HepG2 (cell line): ENCODE data around the gene SPECC1L. TPM values are rescaled to one million over a fixed set of nuclear protein-coding genes. Genes with fewer than 3 reads are reported as not detected.
A peak's percentile ranks its signal among the peaks of the same experiment; 100 is the strongest.

ENCODE experiments used
- ATAC-seq: fragments of 200-7000 bp; cut with Tn5 transposase; 3 replicates; pipeline ENCODE4 v1.9.1; 2020; ENCODE audit warnings: mild to moderate bottlenecking, moderate library complexity
- BruUV-seq: library from RNA; stranded (reverse); fragments of 400-500 nt; replicated peaks from 2 replicates; lab custom pipeline; 2021; lab: Mats Ljungman, UMichigan
- CTCF ChIA-PET: fragments of 300-600 bp; formaldehyde crosslinking; extraction: SDS; loops from one replicate; lab custom pipeline; 2021; ENCODE audit warnings: low total read pairs, inconsistent platforms, low intra/inter-chr PET ratio; lab: Yijun Ruan, JAX
- POLR2A ChIA-PET: fragments of 350-600 bp; sonication (Branson Sonifier 250); formaldehyde crosslinking; loops from one replicate; lab custom pipeline; 2020; ENCODE audit warnings: antibody characterized with exemption, inconsistent platforms; lab: Yijun Ruan, JAX
- DNase-seq: peaks from one replicate; pipeline ENCODE4 v3.0.0-alpha.2; 2015; ENCODE audit warnings: low spot score
- FAIRE-seq: peaks from 3 replicates; lab custom pipeline; 2011; peaks lifted over from hg19 to GRCh38; lab: Jason Lieb, UNC
- H2AFZ ChIP-seq: one replicate; pipeline ENCODE4 v1.6.1; 2011; ENCODE audit warnings: low read length, inconsistent platforms
- H3K27ac ChIP-seq: fragments of 300-600 bp; 3 replicates; pipeline ENCODE4 v1.8.0; 2011; ENCODE audit warnings: mixed run types, mild to moderate bottlenecking, mixed read lengths, low read length, inconsistent platforms; ENCODE audit not compliant: insufficient read depth; ENCODE audit errors: extremely low read length
- H3K27me3 ChIP-seq, 2 experiments: fragments of 200-600 bp in 1 of 2; 2 replicates in 1 of 2; 3 replicates in 1 of 2; pipeline versions ENCODE4 v1.6.0 to v1.8.0; 2011; ENCODE audit warnings: low read length in 2 of 2, mild to moderate bottlenecking in 2 of 2, moderate library complexity in 2 of 2, inconsistent platforms in 1 of 2; ENCODE audit not compliant: insufficient read depth in 2 of 2, control insufficient read depth in 1 of 2
- H3K36me3 ChIP-seq, 2 experiments: fragments of 200-600 bp in 1 of 2; replicated peaks in 1 of 2; 2 replicates in 1 of 2; 3 replicates in 1 of 2; pipeline versions ENCODE4 v1.5.1 to v1.8.0; 2011; ENCODE audit warnings: low read length in 2 of 2, inconsistent platforms in 1 of 2; ENCODE audit not compliant: insufficient read depth in 2 of 2, control insufficient read depth in 1 of 2
- H3K4me1 ChIP-seq: 2 replicates; pipeline ENCODE4 v1.5.1; 2012; ENCODE audit warnings: low read length, inconsistent platforms; ENCODE audit not compliant: insufficient read depth
- H3K4me2 ChIP-seq: 2 replicates; pipeline ENCODE4 v1.6.0; 2011; ENCODE audit warnings: low read depth, low read length, inconsistent platforms
- H3K4me3 ChIP-seq, 3 experiments: fragments of 200-600 bp in 1 of 3; sonication (generic), shearing (Covaris generic) in 1 of 3; replicated peaks in 1 of 3; 2 replicates each; pipeline ENCODE4 v1.5.1; 2011 to 2016; ENCODE audit warnings: low read length in 3 of 3, inconsistent platforms in 2 of 3, low read depth in 2 of 3, mild to moderate bottlenecking in 2 of 3, control low read depth in 1 of 3, mixed read lengths in 1 of 3; ENCODE audit not compliant: insufficient read depth in 1 of 3
- H3K79me2 ChIP-seq: one replicate; pipeline ENCODE4 v1.6.1; 2011; ENCODE audit warnings: low read length, inconsistent platforms; ENCODE audit not compliant: insufficient read depth
- H3K9ac ChIP-seq: 2 replicates; pipeline ENCODE4 v1.6.0; 2011; ENCODE audit warnings: mild to moderate bottlenecking, low read depth, low read length, inconsistent platforms; ENCODE audit not compliant: insufficient read depth
- H3K9me3 ChIP-seq: 2 replicates; pipeline ENCODE4 v1.5.1; 2012; ENCODE audit warnings: mild to moderate bottlenecking, low read length
- H4K20me1 ChIP-seq: 2 replicates; pipeline ENCODE4 v1.6.0; 2011; ENCODE audit warnings: inconsistent platforms, mild to moderate bottlenecking, low read length, moderate library complexity; ENCODE audit not compliant: insufficient read depth
- CERS6 ChIP-seq: sonication (generic); formaldehyde crosslinking; IDR thresholded peaks from 2 replicates; pipeline ENCODE4 v1.5.0; 2020; ENCODE audit warnings: missing genetic modification reagents
- CHD2 ChIP-seq: IDR thresholded peaks from 2 replicates; pipeline ENCODE4 v1.6.1; 2011; ENCODE audit warnings: low read depth, low read length, improper control_type of control experiment
- DNMT3B ChIP-seq: conservative IDR thresholded peaks from 2 replicates; pipeline ENCODE4 v1.6.1; 2016; ENCODE audit warnings: missing biosample characterization, control low read depth
- HNF1B ChIP-seq: sonication (generic); formaldehyde crosslinking; IDR thresholded peaks from 2 replicates; pipeline ENCODE4 v1.5.1; 2020; ENCODE audit warnings: mild to moderate bottlenecking, moderate library complexity, missing genetic modification reagents
- HOXD1 ChIP-seq: sonication (generic); formaldehyde crosslinking; IDR thresholded peaks from 2 replicates; pipeline ENCODE4 v1.5.0; 2020; ENCODE audit warnings: missing genetic modification reagents
- MEIS1 ChIP-seq: sonication (generic); formaldehyde crosslinking; IDR thresholded peaks from 2 replicates; pipeline ENCODE4 v1.9.0; 2021; ENCODE audit warnings: mild to moderate bottlenecking, missing genetic modification reagents, moderate library complexity, borderline replicate concordance
- PATZ1 ChIP-seq: sonication (generic); formaldehyde crosslinking; IDR thresholded peaks from 2 replicates; pipeline ENCODE4 v1.4.0; 2020; ENCODE audit warnings: missing genetic modification reagents
- RXRB ChIP-seq: IDR thresholded peaks from 2 replicates; pipeline ENCODE4 v1.6.1; 2016; ENCODE audit warnings: borderline replicate concordance, missing genetic modification reagents, missing compliant biosample characterization
- SP4 ChIP-seq: sonication (generic); formaldehyde crosslinking; IDR thresholded peaks from 2 replicates; pipeline ENCODE4 v1.8.1; 2023; ENCODE audit warnings: mild to moderate bottlenecking, missing genetic modification reagents
- THAP8 ChIP-seq: sonication (generic); formaldehyde crosslinking; IDR thresholded peaks from 2 replicates; pipeline ENCODE4 v1.5.1; 2020; ENCODE audit warnings: missing genetic modification reagents, mild to moderate bottlenecking, borderline replicate concordance
- TRIM24 ChIP-seq: sonication (generic); formaldehyde crosslinking; IDR thresholded peaks from 2 replicates; pipeline ENCODE4 v1.8.0; 2022; ENCODE audit warnings: mild to moderate bottlenecking, missing genetic modification reagents
- XRCC5 ChIP-seq: fragments of 200-400 bp; formaldehyde crosslinking; optimal IDR thresholded peaks from 2 replicates; pipeline ENCODE3; 2017; ENCODE audit warnings: mild to moderate bottlenecking, low read length
- ZNF232 ChIP-seq: sonication (generic); formaldehyde crosslinking; IDR thresholded peaks from 2 replicates; pipeline ENCODE4 v1.4.0; 2020; ENCODE audit warnings: missing genetic modification reagents, borderline replicate concordance
- ZNF460 ChIP-seq: sonication (generic); formaldehyde crosslinking; IDR thresholded peaks from 2 replicates; pipeline ENCODE4 v1.5.1; 2020; ENCODE audit warnings: missing genetic modification reagents, mild to moderate bottlenecking, borderline replicate concordance
- ZNF672 ChIP-seq: sonication (generic); formaldehyde crosslinking; IDR thresholded peaks from 2 replicates; pipeline ENCODE4 v1.8.1; 2022; ENCODE audit warnings: missing genetic modification reagents
- ZNF883 ChIP-seq: sonication (generic); formaldehyde crosslinking; IDR thresholded peaks from 2 replicates; pipeline ENCODE4 v1.5.1; 2020; ENCODE audit warnings: mild to moderate bottlenecking, missing genetic modification reagents; ENCODE audit errors: not compliant biosample characterization
- WGBS: methylation state at CpG from one replicate; pipeline ENCODE4 v1.1.6; 2017; ENCODE audit warnings: low lambda C conversion rate; 5-methylcytosine and 5-hydroxymethylcytosine counted together
- in situ Hi-C: cut with HindIII; loops from 2 replicates; pipeline ENCODE4 v1.10.0; 2017; ENCODE audit warnings: low pct_unique_long_range_greater_than_20kb; ENCODE audit not compliant: extremely low pct_ligation_motif_present
- intact Hi-C: fragments of 100-400 bp; cut with micrococcal nuclease; formaldehyde crosslinking; loops from one replicate; pipeline ENCODE4 v1.10.0; 2022; ENCODE audit not compliant: unreplicated experiment
- polyA plus RNA-seq, 8 experiments: library from polyadenylated mRNA; depleted of rRNA in 3 of 8; stranded (reverse) in 7 of 8; unstranded in 1 of 8; fragments of >200 nt; fragmentation: Illumina TruSeq in 4 of 8; extraction: Trizol in 4 of 8; gene quantifications; 2 replicates each; pipeline versions ENCODE4 v1.2.1 to v1.2.3, GENCODE V29; 2011 to 2016; ENCODE audit warnings: low read depth in 4 of 8, missing spikeins in 1 of 8, mixed read lengths in 1 of 8; ENCODE audit not compliant: insufficient read depth in 1 of 8
- total RNA-seq, 5 experiments: library from RNA; depleted of rRNA; stranded (reverse); fragments of >200 nt; fragmentation: Illumina TruSeq; extraction: Trizol; gene quantifications; 2 replicates each; pipeline ENCODE4 v1.2.3, GENCODE V29; 2016; ENCODE audit warnings: low read depth in 1 of 5
- TF ChIP-seq, protein P1 (sequence below): sonication (generic); formaldehyde crosslinking; IDR thresholded peaks from 2 replicates; pipeline ENCODE4 v1.8.1; 2023; ENCODE audit warnings: missing genetic modification reagents, mild to moderate bottlenecking, borderline replicate concordance

SPECC1L gene
- total and polyA plus RNA-seq, 2 of the 13 experiments (the other 11 are each of a cell fraction or from before 2014, with no cell fraction given) = 14.1 to 30.3 TPM

DNA sequence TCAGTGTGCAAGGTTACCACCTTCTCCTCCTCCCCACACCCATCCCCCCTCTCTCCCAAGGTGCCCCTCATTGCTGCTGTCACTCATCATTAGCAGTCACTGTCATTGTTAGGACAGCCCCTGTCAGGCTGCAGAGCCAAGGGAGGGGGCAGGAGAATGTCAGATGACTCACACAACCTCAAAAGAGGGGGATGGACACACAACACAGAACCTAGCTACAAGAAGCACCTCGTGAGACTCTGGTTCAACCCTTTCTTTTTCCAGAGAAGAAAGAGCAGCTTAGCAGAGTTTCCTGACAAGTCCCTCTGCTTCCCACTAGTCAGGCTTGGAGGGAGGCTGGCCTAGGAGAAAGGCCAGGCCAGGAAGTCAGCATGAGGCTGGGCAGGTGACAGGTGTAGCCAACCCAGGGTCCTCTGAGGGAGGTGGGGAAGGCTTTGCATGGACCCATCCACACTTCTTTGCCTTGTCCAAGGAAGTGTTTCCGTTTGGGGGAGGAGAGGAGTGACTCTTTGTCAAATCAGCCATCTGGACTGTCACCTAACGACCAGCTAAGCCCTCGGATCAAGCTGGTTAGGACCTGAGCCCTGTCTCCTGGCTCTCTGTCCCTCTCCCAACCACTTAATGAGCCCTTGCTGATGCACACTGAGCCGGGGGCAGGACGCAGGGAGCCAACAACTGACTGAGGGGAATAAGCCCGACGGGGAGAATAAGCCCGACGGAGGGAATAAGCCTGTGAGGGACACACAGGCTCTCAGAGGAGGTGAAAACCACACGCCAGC lies 175.0 kb downstream of the SPECC1L start (continued):
- TF ChIP-seq ZNF883 (CRISPR knock-in tag) (no peak), HNF1B (0 out of 2 replicates have a peak, but pooled peaks have one; percentile 37), PATZ1 (CRISPR knock-in tag) (peak; percentile 22; the same call in 1 of the 2 replicates), ZNF672 (CRISPR knock-in tag) (no peak)

GRCh38 chr22:24446260-24446611 lies 175.6 kb downstream of the SPECC1L start:
- WGBS = 55% methylated on average over 3 of the region's 3 CpGs
- Histone ChIP-seq H3K9me3 (no peaks in the 10 kb centered on the region), H3K9ac (no peak overlapping the region), H3K79me2 (no peaks in the 10 kb centered on the region), H3K36me3 (no peaks in the 10 kb centered on the region; a peak in 1 of 5 replicates), H3K4me3 (no peak overlapping the region), H3K4me1 (peaks cover 31% of the 10 kb centered on the region), H4K20me1 (no peaks in the 10 kb centered on the region), H3K27me3 (peaks cover 0 to 3% of the 10 kb centered on the region in 2 experiments; a peak in 2 of 5 replicates), H2AFZ (no peak overlapping the region), H3K27ac (no peak overlapping the region), H3K4me2 (no peak overlapping the region)
- BruUV-seq = no TSS peak
- TF ChIP-seq, protein P1, sequence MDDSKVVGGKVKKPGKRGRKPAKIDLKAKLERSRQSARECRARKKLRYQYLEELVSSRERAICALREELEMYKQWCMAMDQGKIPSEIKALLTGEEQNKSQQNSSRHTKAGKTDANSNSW = no peak
- TF ChIP-seq TRIM24 (CRISPR knock-in tag) (no peak), CHD2 (no peak), DNMT3B (CRISPR knock-in tag) (no peak), SP4 (CRISPR knock-in tag) (no peak), MEIS1 (CRISPR knock-in tag) (no peak), HOXD1 (CRISPR knock-in tag) (no peak), ZNF460 (CRISPR knock-in tag) (no peak), THAP8 (CRISPR knock-in tag) (no peak), RXRB (CRISPR knock-in tag) (no peak), XRCC5 (no peak), CERS6 (CRISPR knock-in tag) (no peak), ZNF232 (CRISPR knock-in tag) (no peak)
- in situ Hi-C loops = no loop called here
- ATAC-seq (no peak), FAIRE-seq (no peak), DNase-seq (no peak)
- POLR2A ChIA-PET = no interaction called here
- CTCF ChIA-PET = no interaction called here
- intact Hi-C loops = no loop called here
